RWPE2 (cell line): Measurements from ENCODE around the gene TRUB2.

Source experiments
- ATAC-seq: fragments of 200-7000 bp; cut with Tn5 transposase; 3 replicates; pipeline ENCODE4 v1.9.1; 2021; ENCODE audit warnings: low read depth
- DNase-seq: peaks from one replicate; pipeline ENCODE4 v3.0.0-alpha.2; 2020; ENCODE audit warnings: low spot score
- H3K27ac ChIP-seq: fragments of 450-650 bp; 2 replicates; pipeline ENCODE4 v1.5.1; 2017; ENCODE audit warnings: mild to moderate bottlenecking; ENCODE audit not compliant: poor library complexity, severe bottlenecking
- H3K27me3 ChIP-seq: fragments of 250-450 bp; sonication (Bioruptor Pico); 2 replicates; pipeline ENCODE4 v1.5.1; 2021; ENCODE audit warnings: mild to moderate bottlenecking, moderate library complexity; ENCODE audit not compliant: insufficient read depth, poor library complexity, severe bottlenecking
- H3K36me3 ChIP-seq: fragments of 250-450 bp; sonication (Bioruptor Pico); 2 replicates; pipeline ENCODE4 v1.5.1; 2020; ENCODE audit warnings: low read depth, mild to moderate bottlenecking, moderate library complexity
- H3K4me1 ChIP-seq: fragments of 250-450 bp; sonication (Bioruptor Pico); 2 replicates; pipeline ENCODE4 v1.5.1; 2021; ENCODE audit warnings: mild to moderate bottlenecking, moderate library complexity; ENCODE audit not compliant: insufficient read depth, poor library complexity, severe bottlenecking
- H3K4me3 ChIP-seq: fragments of 250-450 bp; sonication (Bioruptor Pico); 2 replicates; pipeline ENCODE4 v1.5.1; 2021; ENCODE audit warnings: mild to moderate bottlenecking, moderate library complexity; ENCODE audit not compliant: severe bottlenecking
- H3K9me3 ChIP-seq: fragments of 250-450 bp; sonication (Bioruptor Pico); 2 replicates; pipeline ENCODE4 v1.5.1; 2021; ENCODE audit warnings: mild to moderate bottlenecking, moderate library complexity; ENCODE audit not compliant: severe bottlenecking
- TF ChIP-seq, protein P1 (sequence below): fragments of 450-650 bp; IDR thresholded peaks from one replicate; pipeline ENCODE4 v1.5.1; 2017; ENCODE audit warnings: mild to moderate bottlenecking, moderate library complexity; ENCODE audit not compliant: poor library complexity, severe bottlenecking

Gene TRUB2

DNA sequence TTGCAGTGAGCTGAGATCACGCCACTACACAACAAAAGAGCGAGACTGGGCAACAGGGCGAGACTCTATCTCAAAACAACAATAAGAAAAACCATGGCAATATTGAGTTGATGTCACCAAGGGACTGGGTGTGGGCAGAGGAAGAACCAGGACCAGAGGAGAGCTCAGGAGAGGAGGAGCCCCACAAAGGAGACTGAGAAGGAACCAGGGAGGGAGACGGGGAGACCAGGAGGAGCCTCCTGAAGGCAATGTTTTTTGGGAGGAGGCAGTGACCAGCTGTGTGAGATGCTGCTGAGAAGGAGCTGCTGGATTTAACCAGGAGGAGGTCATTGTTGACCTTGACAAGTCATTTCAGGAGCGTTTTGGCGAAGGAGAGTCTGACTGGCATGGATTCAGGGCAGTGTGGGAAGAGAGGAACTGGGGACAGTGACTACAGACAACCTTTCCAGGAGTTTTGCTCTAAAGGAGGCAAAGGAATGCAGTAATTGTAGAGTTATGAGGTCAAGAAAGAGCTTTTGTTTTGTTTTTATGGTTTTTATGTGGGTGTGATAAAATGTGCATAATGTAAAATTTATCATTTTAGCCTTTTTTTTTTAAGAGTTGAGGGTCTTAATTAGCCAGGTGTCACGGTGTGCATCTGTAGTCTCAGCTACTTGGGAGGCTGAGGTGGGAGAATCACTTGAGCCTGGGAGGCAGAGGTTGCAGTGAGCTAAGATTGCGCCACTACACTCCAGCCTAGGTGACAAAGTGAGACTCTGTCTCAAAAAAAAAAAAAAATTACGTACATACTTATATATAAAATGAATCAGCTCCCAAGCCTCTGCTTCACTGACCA is 17.9 kb downstream of the TRUB2 start:
- Histone ChIP-seq H3K27ac (no peak overlapping the region), H3K27me3 (no peaks in the 10 kb centered on the region), H3K9me3 (no peaks in the 10 kb centered on the region), H3K4me1 (peaks cover 19% of the 10 kb centered on the region), H3K4me3 (no peak overlapping the region), H3K36me3 (peaks cover 11% of the 10 kb centered on the region)
- DNase-seq, result no peak
- TF ChIP-seq, protein P1, sequence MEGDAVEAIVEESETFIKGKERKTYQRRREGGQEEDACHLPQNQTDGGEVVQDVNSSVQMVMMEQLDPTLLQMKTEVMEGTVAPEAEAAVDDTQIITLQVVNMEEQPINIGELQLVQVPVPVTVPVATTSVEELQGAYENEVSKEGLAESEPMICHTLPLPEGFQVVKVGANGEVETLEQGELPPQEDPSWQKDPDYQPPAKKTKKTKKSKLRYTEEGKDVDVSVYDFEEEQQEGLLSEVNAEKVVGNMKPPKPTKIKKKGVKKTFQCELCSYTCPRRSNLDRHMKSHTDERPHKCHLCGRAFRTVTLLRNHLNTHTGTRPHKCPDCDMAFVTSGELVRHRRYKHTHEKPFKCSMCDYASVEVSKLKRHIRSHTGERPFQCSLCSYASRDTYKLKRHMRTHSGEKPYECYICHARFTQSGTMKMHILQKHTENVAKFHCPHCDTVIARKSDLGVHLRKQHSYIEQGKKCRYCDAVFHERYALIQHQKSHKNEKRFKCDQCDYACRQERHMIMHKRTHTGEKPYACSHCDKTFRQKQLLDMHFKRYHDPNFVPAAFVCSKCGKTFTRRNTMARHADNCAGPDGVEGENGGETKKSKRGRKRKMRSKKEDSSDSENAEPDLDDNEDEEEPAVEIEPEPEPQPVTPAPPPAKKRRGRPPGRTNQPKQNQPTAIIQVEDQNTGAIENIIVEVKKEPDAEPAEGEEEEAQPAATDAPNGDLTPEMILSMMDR, result no peak
- no peak for ATAC-seq

DNA sequence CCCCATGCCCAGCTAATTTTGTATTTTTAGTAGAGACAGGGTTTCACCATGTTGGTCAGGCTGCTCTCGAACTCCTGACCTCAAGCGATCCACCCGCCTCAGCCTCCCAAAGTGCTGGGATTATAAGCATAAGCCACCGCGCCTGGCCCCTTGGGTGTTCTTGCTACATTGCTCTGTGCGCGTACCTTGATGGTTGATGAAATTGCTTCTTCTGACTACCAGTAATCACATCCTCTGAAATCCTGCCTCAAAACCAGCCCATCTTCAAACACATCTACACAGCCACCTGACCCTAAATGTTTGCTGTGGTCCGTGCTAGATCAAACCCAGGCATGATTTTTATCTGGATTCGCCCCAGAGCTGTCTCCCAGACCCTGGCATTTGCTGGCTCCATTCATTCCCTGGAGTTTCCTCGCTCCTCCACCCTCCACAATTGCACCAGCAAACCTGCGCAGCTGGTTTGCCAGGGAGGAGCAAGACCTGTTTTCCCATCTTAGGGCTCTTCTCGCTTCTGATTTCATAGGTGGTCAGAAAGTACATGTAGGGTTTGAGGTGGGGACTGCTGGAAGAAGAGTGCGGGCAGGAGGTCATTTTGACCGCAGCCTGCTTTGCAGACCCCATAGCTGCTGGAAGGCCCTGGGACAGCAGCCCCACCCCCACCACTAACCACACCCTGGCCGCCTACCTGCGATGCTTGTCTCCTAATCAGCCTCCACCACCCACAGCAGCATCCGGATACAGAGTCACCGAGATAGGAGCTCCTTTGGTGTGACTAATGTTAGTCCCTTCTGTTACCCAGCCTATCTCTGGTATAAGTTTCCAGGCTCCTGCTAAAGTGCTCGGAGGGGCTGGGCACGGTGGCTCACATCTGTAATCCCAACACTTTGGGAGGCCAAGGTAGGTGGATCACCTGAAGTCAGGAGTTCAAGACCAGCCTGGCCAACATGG is 23.4 kb downstream of the TRUB2 start:
- ATAC-seq (no peak), DNase-seq (no peak)
- no peaks in the 10 kb centered on the region for H3K9me3 ChIP-seq
- TF ChIP-seq, protein P1, result no peak
- H3K27me3 ChIP-seq, result no peaks in the 10 kb centered on the region
- no peak overlapping the region for H3K27ac ChIP-seq
- no peak overlapping the region for H3K4me3 ChIP-seq
- no peaks in the 10 kb centered on the region for H3K36me3 ChIP-seq
- peaks cover 7% of the 10 kb centered on the region for H3K4me1 ChIP-seq

- Histone ChIP-seq H3K4me3 (no peak overlapping the region), H3K27ac (no peak overlapping the region), H3K4me1 (peaks cover 7% of the 10 kb centered on the region), H3K36me3 (no peaks in the 10 kb centered on the region), H3K27me3 (no peaks in the 10 kb centered on the region), H3K9me3 (no peaks in the 10 kb centered on the region)
- DNase-seq, result no peak
- TF ChIP-seq, protein P1, result no peak
- no peak for ATAC-seq
Observed at GRCh38 chr9:128297221-128297773, 24.9 kb downstream of the TRUB2 start.

DNA sequence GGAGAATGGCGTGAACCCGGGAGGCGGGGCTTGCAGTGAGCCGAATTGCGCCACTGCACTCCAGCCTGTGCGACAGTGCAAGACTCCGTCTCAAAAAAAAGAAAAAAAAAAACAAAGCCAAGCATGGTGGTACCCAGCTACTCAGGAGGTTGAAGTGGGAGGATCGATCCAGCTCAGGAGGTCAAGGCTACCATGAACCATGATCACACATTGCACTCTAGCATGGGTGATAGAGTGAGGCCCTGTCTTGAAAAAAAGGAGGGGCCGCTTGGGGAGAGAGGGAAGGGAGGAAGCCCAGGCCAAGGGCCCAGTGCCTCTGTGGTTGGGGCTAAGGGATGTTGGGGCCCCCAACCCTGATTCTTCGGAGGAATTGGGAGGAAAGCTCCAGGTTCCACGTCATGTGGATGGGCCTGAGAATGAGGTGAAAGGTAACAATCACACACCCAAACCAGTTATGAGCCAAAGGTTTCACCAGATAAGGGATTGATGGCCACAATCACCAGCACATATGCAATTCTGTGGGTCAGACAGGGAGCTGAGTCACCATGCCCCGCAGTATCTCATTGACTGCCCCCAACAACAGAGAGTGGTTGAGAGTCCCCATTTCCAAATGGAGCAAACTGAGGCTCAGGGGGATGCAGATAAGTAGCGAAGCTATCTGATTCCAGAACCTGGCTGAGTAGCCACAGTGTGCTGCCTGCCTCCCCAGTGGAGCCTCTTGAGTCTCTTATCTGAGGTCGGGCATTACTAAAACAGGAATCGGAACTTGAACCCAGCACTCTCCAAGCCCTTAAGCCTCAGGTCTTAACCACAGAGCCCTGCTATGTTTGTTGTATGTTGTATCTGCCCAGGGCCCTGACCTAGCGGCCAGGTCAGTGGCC is 25.7 kb downstream of the TRUB2 start:
- TF ChIP-seq, protein P1, result no peak
- H3K27me3 ChIP-seq, result no peaks in the 10 kb centered on the region
- no peaks in the 10 kb centered on the region for H3K9me3 ChIP-seq
- H3K36me3 ChIP-seq, result no peaks in the 10 kb centered on the region
- DNase-seq, result no peak
- no peak overlapping the region for H3K4me3 ChIP-seq
- H3K27ac ChIP-seq, result peak overlapping the region; percentile 30
- peaks cover 7% of the 10 kb centered on the region for H3K4me1 ChIP-seq
- ATAC-seq, result no peak
